ENCODE data around the gene NPTX1.

NPTX1 gene

DNA sequence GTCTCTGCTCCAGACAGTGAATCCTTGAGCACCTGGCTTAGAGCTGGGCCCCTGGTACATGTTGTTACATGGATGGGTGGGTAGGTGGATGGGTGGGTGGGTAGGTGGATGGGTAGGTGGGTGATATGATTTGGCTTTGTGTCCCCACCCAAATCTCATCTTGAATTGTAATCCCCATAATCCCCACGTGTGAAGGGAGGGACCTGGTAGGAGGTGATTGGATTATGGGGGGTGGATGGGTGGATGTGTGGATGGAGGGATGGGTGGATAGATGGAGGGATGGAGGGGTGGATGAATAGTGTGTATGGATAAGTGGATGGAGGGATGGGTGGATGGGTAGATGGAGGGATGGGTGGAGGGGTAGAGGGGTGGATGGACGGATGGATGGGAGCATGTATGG lies 26.6 kb upstream of the NPTX1 start:
- no peak for DNase-seq

DNA sequence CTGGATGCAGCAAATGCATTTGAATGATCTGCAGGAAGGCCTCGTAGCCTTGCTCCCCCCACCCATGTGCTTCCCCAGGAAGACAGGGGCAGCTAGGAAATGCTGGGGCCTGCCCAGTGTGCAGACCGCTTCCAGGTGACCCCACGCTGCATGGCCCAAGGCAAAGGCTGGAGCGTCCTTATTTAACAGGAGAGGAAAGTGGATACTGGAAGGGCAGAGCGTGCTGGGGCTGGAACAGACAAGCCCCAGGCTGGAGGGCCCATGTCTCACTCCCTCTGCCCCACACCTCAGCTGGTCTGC lies 26.1 kb upstream of the NPTX1 start:
- no peak for DNase-seq

DNA sequence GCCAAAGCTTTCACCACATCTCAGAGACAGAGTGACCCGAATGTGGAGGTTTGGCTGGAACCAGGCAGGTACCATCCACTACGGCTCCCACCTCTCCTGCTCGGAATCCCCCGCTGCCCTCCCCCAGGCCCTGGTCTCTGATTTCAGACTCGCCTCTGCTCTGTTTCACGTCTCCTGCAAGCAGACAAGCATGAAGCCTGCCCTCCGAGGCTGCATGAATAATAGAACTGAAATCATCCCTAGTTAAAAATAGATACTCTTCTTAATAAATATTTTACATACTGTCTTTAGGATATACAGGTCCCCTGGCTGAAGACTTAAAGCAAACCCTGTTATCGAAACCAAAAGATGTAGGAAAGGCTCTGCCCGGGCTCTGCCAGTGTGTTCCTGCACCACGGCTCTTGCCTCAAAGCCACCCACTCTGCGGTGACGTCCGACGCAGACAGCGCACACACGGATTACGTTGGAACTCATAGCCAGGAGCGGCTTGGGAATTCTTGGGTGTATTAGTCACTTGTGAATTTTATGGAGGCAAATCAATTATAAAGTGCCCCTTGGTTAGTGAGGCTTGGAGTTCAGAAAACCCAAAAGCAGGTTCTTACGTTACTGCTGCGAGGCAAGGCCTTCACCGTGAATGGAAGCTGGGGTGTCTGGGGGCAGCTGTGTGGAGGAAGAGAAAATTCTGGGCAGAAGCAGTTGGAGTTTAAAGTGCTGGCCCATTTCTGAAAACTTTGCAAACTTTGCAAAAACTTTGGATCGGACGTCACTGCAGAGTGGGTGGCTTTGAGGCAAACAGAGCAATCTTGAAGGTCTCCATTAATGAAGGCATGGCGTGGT lies 25.6 kb upstream of the NPTX1 start:
- DNase-seq = peak; percentile 45

DNA sequence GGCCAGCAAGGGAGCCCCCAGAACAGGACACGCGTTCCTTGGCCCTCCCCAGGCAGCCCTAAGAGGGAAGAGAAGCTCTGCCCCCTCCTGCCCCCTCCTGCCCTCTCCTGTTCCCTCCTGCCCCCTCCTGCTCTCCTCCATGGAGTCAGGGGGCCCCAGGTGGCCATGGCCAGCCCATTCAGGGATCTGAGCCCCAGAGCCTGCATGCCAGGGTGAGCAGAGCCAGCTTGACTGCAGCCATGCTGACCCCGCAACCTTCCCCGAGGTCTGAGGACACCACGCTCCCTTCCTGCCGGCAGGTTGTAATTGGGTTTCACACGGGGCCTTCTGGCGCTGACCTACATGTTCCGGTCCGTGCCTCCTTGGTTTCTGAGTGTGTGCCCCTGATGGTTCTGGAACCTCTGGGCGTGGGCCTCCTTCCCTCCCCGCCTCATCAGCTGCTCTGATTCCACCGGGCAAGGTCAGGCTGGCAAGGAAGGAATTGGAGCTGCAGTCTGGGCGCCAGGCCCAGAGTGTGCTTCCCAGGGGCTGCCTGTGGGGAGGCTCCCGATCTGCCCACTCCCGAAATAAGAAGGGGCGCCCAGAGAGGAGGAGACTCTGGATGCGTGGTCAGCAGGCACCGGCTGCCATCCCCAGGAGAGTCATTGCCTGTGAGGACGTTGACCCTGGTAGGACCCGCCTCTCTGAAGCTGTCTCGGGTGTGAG lies 23.7 kb upstream of the NPTX1 start:
- no peak for DNase-seq

DNA sequence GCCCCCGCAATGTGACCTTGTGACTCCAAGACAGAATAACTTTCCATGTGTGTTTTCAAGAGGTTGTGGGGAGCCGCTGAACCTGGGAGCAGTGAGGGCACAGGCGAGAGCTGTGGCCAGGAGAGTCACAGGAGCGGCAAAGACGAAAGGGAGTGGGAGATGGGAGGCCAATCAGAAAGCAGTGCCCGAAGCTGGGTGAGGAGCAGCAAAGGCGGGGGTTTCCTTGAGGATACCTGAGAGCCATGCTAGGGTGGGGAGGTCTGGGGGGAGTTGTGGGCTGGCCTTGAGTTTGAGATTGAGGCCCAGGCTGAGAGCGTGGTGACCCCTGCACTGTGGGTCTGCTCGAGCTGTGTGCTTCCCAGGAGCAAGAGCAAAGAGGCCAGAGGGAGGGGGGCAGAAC lies 23.2 kb upstream of the NPTX1 start:
- no peak for DNase-seq

DNA sequence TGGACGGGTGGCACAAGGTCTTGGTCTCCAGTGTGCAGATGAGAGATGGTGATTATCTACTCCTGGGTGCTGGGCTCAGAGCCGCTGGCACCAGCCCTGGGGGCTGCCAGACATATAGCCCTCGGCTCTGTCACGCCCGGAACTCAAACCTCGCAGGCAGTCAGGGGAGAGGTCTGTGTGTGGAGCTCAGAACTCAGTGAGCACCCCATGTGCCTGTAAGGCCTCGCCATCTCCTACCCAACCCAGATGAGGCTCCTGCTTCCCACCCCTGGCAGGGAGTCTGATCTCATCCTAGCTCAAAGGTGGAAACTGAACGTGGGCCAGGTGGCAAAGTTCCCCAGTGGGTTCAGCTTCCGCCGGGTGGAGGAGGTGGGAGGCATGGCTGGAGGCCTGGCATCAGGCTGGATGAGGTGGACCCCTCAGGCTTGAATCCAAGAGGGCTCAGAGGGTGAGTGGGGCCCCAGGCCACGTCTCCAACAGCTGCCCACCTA lies 22.6 kb upstream of the NPTX1 start:
- no peak for DNase-seq

DNA sequence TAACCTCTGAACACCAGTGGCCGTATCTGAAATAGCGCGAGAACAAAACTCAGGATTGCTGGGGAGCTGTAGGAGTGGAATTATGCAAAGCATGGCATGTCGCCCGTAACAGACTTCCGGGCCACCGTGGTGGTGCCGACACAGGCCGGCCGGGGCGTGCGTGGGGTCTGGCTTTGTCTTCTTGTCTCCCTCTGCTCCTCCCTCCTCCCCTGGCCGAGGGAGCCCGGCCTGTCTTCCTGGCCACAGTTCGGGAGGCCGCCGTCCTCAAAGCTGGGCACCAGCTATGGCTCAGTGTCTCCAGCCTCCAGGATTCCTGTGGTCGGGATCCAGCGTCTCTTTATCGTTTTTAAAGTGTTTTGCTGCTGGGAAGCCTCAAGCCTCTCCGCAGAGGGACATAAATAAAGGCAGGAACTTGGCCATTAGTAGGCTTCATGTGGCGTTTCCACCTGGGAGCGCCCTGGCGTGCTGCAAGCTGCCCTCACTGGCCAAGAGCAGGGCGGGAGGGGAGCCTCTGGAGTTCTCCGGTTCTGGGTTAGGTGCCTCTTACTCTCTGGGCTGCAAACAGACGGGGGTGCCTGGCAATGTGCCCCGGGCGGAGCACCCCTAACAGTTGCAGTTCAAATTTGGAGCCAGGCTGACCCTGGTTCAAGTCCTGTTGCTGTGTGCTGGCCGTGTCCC lies 22.0 kb upstream of the NPTX1 start:
- DNase-seq = peak; percentile 74

DNA sequence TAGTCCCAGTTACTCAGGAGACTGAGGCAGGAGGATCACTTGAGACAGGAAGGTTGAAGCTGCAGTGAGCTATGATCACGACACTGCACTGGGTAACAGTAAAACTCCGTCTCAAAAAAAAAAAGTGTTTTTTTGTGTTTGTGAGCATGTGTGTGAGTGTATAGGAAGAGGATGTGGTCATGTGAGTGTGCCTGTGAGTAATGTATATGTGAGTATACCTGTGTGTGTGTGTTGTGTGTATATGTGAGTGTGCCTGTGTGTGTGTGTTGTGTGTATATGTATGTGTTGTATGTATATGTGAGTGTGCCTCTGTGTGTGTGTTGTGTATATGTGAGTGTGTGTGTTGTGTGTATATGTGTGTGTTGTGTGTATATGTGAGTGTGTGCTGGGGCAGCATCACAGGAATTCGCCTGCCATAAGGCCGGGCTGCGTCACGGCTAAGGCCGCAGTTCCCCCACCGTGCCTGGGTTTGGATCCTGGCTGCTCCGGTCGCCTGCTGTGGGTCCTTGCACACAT lies 21.4 kb upstream of the NPTX1 start:
- no peak for DNase-seq

DNA sequence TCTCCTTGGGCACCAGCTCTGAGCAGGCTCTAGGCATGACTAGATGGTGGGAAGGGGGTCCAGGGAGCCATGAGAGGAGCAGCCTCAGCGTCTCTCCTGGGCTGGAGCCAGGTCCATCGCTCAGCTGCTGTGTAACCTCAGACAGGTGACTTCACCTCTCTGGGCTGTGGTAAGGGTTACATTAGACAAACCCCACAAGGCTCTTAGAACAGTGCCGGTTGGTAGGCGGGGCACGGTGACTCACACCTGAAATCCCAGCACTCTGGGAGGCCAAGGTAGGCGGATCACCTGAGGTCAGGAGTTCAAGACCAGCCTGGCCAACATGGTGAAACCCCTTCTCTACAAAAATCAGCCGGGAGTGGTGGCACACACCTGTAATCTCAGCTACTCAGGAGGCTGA lies 18.1 kb upstream of the NPTX1 start:
- no peak for DNase-seq

DNA sequence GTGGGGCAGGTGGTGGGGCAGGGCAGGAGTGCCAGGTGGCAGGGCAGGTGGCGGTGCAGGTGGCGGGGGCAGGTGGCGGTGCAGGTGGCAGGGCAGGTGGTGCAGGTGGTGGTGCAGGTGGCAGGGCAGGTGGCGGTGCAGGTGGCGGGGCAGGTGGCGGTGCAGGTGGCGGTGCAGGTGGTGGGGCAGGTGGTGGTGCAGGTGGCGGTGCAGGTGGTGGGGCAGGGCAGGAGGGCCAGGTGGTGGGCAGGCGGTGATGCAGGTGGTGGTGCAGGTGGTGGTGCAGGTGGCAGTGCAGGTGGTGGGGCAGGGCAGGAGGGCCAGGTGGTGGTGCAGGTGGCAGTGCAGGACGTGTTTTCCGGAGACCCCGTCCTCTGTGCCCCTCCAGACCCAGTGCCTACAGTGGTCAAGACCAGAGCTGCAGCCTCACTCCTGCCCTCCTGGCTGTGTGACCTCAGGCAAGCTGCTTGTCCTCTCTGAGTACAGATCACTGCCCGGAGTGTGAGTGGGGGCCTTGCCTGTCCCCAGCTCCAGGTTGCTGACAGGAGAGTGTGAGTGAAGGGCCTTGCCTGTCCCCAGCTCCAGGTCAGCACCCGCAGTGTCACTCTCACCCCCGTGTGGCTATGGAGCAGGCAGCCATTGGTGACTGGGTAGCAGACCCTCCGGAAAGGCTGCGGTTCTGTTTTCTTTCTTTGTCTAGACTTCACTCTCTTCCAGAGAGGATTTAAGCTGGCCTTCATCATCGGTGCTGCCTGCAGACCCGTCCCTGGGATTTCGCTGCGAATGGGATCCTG lies 16.1 kb upstream of the NPTX1 start:
- no peak for DNase-seq

DNA sequence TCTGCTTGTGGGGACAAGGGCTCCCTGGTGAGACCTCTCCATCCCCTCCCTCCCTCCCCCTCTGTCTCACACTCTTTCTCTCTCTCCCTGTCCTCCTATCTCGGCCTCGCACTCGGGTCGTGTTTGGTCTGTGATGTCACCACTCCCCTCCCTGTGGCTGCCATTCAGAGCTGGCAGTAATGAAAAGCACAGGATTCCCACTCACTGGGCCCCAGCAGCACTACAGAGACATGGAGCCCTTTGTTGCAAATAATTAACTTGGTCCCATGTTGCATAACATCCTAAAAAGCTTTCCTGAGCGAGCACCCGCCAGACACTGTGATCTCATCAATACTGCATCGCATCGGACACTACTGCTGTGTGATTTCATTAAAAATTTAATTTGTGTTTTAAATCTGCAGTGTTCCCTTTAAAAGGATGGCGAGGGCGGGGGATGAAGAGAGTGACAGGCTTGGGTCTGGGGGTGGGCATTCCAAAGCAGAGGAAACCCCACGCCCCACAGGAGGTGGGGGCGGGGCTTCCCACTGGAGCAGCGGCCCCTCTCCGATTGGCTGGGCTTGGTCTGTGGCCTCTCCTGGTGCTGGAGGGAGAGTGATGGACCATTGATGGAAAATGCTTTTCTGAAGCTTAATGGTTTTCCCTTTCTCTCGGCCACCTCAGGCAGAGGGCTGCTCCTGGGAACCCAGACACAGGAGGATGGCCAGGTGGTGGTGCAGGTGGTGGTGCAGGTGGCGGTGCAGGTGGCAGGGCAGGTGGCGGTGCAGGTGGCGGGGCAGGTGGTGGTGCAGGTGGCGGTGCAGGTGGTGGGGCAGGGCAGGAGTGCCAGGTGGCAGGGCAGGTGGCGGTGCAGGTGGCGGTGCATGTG lies 15.3 kb upstream of the NPTX1 start:
- DNase-seq = no peak

DNA sequence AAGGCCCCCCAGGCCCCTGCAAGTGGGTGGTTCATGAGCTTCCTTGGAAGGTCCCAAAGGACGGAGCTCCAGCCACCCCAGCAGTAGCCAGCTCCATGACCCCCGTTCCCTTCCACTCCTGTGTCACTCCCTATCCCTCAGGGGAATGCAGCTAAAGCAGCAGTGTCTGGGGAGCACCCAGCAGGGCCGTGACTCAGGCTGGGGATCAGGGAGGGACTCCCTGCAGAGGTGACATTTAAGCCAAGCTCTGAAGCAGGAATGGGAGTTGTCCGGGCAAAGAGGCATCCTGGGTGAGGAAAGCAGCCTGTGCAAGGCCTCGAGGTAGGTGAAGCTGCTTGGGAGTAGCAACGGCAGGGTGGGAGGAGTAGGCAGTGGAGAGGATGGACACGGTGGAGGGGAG lies 11.1 kb upstream of the NPTX1 start:
- DNase-seq = no peak

DNA sequence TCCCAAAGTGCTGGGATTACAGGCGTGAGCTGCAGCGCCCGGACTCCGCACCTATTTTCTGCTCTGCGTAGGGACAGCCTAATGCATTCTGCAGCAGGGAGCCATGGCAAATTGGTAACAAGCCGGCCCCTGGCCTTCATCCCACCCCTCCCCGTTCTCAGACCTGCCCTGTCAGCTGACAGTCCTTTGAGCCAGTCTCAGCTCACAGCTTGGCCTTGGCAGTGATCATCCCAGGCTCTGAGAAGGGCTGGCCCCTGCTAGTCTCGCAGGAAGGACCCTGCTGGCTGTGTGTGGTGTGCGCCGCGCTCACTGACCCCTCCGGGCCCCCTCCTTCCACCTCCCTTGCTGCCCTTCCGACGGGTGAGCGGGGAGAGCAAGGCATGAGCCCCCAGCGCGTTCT lies 10.3 kb upstream of the NPTX1 start:
- no peak for DNase-seq

DNA sequence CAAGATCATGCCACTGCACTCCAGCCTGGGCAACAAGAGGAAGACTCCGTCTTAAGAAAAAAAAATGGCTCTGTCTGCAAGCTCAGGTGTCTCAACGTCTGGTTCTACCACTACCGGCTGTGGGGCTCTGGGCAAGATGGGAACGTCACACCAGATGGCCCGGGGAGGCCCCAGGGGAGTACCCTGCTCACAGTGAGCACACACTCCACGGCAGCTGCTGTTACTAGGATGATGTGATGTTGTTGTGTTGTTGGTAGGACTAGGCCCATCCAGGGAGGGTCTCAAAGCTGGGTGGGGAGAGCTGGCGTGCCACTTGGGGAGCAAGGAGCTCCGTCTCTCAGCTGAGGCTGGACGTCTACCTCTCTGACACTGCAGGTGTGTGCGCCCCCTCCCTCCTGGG lies 9.4 kb upstream of the NPTX1 start:
- DNase-seq = no peak

DNA sequence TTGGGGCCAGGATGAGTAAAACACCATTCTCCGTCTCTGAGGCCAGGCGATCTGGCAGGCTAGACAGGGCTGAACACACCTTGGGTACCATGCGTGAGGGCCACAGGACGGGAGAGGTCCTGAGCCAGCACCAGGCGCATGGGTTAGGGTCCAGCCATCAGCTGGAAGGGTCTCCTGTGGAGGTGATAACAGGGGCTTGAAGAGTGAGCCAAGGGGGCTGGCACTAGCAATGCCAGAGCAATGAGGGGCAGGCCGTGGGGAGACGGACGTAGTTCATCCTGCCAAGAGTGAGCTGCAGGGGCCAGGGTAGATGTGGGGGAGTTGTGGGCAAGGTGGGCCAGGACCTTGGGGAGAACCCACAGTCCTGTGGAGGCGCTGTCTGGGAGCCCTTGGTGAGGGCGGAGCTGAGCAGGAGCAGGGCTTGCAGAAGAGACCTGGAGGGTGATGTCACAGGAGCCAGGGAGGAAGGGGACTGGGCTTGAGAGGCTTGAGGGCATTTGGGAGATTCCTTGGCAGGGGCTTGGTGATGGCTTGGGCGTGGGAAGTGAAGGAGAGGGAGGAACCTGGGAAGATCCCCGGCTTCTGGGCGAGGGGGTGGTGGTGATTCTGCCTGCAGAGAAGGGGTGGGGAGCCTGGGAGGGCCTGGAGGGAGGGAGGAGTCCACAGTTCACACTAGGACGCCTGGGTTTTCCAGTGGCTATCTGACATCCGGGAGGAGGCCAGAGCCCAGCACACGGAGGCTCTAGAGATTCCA lies 6.3 kb upstream of the NPTX1 start:
- DNase-seq = no peak

DNA sequence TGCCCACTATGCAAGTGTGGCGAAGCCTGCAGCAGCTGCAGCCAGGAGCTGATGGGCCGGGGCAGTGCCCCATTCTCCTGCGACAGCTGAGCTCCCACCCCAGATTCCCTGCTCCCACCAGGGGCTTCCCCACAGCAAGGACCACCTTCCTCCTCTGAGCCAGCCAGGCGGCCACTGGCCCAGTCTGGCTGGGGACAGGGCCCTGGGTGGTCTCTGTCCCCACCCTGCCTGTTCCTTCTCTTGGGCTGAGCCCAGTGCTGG lies 5.6 kb upstream of the NPTX1 start:
- DNase-seq = no peak

DNA sequence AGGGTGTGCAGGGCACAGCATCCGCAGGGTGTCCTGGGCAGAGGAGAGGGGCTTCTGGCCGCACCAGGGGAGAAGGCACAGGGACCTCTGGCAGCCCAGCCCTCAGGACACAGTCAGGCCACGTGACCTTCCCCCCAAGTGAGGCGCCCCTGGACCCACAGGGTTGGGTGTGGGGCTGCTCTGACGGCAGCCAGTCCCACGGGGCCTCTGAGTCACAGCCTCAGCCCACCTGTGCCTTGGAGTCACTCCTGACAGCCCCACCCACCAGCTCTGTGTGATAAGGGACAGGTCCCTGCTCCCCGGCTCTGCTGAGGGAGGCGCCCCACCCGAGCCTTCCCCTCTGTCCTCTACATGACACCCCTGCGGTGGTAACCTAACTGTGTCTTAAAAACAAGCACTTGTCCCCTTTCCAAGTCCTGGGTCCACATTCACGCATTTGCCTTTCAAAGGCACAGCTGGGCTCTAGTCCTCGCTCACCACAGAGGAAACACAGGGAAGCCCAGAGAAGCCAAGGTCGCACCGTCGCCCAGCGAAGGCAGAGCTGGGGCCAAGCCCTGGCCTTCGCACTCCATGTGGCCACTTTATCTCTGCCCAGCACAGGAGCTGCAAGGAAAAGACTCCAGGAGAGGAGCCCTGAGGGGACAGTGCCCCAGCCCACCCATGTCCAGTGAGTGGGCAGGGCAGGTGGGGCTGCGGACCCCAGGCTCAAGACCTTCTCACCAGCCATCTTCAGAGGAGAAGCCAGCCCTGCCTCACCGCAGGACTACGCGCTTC lies 5.1 kb upstream of the NPTX1 start:
- no peak for DNase-seq

DNA sequence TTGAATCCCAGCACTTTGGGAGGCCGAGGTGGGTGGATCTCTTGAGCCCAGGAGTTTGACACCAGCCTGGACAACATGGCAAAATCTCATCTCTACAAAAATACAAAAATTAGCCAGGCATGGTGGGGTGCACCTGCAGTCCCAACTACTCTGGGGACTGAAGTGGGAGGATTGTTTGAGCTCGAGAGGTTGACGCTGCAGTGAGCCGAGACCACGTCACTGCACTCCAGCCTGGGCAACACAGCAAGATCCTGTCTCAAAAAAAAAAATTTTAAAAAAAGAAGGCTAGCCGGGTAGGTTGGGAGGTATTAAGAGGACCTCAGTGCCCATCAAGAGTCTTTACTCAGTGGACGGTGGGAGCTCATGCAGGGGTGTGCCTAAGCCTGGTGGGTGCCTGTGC lies 3.8 kb upstream of the NPTX1 start:
- no peak for DNase-seq

DNA sequence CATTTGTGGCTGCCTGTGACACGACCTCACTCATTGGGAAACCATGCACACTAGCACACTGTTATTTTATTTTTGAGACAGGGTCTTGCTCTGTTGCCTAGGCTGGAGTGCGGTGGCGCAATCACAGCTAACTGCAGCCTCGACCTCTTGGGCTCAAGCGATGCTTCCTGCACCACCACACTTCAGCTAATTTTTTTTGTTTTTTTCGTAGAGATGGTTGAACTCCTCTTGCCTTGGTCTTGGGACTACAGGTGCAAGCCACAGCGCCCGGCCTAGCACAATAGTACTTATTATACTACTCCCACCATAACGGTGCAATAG lies 2.8 kb upstream of the NPTX1 start:
- no peak for DNase-seq

DNA sequence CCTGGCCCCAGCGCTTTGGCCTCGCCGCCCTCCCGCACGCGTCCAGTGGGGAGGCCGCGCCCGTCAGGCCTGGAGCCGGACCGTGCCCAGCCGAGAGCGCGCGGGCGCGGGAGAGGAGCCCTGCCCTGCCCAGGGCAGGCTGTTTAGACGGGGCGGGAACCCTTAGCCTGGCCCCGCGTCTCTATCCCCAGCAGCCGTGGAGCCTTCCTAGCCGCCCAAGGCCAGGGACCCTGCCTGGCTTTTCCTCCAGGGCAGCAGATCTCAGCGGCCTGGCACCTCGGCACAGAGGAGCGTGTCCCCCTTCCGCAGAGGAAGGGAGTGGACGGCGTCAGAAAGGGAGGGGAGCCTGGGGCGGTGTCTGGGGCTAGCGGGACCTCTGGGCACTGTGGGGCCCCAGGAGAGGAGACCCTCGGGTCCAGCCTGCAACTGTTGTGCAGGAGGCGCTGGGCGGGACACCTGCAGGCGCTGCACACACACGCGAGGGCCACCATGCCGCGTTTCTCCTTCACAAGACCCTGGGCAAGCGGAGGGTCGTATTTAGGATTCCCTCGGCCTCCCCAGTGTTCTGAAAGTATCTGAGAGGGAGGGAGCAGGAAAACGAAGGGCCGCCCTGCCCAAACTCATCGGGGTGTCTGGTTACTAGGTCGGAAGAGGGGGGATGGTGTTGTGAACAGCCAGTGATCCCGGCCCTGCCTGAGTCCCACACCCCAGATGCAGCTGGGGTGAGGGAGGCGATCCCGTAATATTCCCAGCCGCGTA lies 2.3 kb upstream of the NPTX1 start:
- DNase-seq = no peak
